ENCODE measurements around the gene RASGRP3.
"Not testable (repeated sequence)": the region's sequence is repeated elsewhere in the genome, so short reads cannot be mapped to it uniquely, and the experiment has no call there.

The RASGRP3 gene

DNA sequence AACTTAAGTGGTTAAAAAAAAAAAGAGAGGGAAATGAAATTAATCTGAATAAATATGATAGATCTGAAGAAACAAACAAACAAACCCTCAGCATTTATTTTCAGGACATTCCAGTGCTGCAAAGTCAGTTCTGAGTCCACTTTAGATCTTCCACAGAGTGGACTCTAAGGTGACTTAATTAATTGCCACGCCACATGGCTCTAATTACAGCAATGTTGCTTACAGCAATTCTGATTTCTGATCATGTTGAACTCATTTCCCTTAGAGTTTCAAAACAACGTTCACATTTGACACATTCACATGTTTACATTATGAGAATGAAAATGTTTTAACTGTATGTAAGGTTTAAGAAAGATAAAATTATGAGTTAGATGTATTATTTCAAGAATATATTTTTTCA is 38.6 kb upstream of the RASGRP3 start:
- DNase-seq (ENCODE audit: low read depth in 1 of 2, low spot score in 1 of 2), result no peak

DNA sequence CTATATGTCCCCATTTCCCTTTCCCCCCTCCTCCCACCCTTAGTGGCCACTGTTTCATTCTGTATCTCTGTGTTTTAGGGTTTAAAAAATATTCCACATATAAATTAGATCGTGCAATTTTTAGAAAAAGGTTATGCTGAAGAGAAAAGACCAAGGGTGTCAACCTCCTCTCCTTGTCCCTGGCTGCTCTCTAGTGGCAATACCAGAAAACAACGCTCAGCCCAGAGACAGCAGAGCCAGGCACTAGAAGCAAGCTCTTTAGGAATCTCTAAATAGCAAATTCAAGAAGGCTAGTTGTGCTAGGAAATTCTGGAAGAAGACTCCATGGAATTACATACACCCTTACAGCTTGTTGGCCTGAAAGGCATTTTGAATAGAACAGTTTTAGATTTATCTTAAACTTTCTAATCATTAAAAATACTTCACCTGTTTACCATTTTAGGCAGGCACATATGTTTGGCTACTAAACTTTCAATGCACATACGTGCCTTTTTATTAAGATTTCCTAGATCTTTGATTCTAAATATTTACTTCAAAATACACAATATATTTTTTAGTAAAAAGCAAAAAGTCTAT is 35.1 kb upstream of the RASGRP3 start:
- Histone ChIP-seq H3K27ac (replicated peaks) (no peak overlapping the region), H3K27me3 (ENCODE audit: insufficient read depth, poor library complexity, severe bottlenecking) (no peaks in the 10 kb centered on the region), H3K4me3 (replicated peaks; ENCODE audit: insufficient read depth, low read length) (no peak overlapping the region)
- peak in 1 of 2 experiments; percentile 57 for DNase-seq (ENCODE audit: low read depth in 1 of 2, low spot score in 1 of 2)
- TF ChIP-seq CTCF (IDR thresholded peaks at IDR 0.05; ENCODE audit: insufficient read depth, low read length) (peak; percentile 72), REST (IDR thresholded peaks at IDR 0.05; ENCODE audit: insufficient replicate concordance, low read depth) (no peak)

More for the DNA sequence above, 38.6 kb upstream of the RASGRP3 start:
- Histone ChIP-seq H3K4me3 (replicated peaks; ENCODE audit: insufficient read depth, low read length) (no peak overlapping the region), H3K27me3 (ENCODE audit: insufficient read depth, poor library complexity, severe bottlenecking) (no peaks in the 10 kb centered on the region), H3K27ac (replicated peaks) (no peak overlapping the region)
- TF ChIP-seq POLR2AphosphoS5 (IDR thresholded peaks at IDR 0.05; ENCODE audit: low read depth) (no peak), REST (IDR thresholded peaks at IDR 0.05; ENCODE audit: insufficient replicate concordance, low read depth) (no peak), SPI1 (IDR thresholded peaks at IDR 0.05; ENCODE audit: borderline replicate concordance, low read depth) (no peak), GABPA (IDR thresholded peaks at IDR 0.05; ENCODE audit: low read depth) (no peak), CTCF (IDR thresholded peaks at IDR 0.05; ENCODE audit: insufficient read depth, low read length) (no peak)

GRCh38 chr2:33442052-33442451 is 34.4 kb upstream of the RASGRP3 start:
- H3K4me3 ChIP-seq (replicated peaks; ENCODE audit: insufficient read depth, low read length); H3K27ac ChIP-seq (replicated peaks); H3K27me3 ChIP-seq (ENCODE audit: insufficient read depth, poor library complexity, severe bottlenecking); DNase-seq (ENCODE audit: low read depth in 1 of 2, low spot score in 1 of 2): not testable (repeated sequence)

DNA sequence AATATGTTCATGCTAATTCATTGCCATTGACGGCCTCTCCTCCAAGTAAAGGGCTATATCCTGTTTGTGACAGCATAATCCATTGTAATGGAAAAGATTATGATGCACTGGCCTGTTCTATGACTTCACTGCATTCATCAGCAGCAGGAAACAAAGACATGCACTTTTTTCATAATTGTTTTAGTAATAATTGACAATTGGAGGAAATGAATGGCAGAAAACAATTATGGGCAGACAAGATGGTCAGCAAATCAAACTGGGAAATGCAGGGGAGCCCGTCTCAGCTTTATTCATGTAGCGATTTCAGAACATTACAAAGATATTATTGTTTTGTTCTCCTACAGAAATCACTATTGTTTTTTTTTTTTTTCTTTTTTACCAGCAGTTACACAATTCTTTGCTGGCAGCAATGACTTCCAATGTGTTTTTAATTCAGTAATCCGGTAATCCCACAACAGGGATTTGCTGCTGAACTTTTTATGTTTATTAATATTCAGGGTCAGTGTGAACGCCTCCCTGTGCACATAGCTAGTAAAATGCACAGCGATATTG is 33.8 kb upstream of the RASGRP3 start:
- H3K4me3 ChIP-seq (replicated peaks; ENCODE audit: insufficient read depth, low read length), result no peak overlapping the region
- TF ChIP-seq CTCF (IDR thresholded peaks at IDR 0.05; ENCODE audit: insufficient read depth, low read length), result no peak
- TF ChIP-seq GABPA (IDR thresholded peaks at IDR 0.05; ENCODE audit: low read depth), result no peak
- no peak for TF ChIP-seq SPI1 (IDR thresholded peaks at IDR 0.05; ENCODE audit: borderline replicate concordance, low read depth)
- no peak for TF ChIP-seq POLR2AphosphoS5 (IDR thresholded peaks at IDR 0.05; ENCODE audit: low read depth)
- TF ChIP-seq REST (IDR thresholded peaks at IDR 0.05; ENCODE audit: insufficient replicate concordance, low read depth), result no peak
- DNase-seq (ENCODE audit: low read depth in 1 of 2, low spot score in 1 of 2), result no peak
- no peaks in the 10 kb centered on the region for H3K27me3 ChIP-seq (ENCODE audit: insufficient read depth, poor library complexity, severe bottlenecking)
- H3K27ac ChIP-seq (replicated peaks), result no peak overlapping the region
